Trophoblast cell (in vitro differentiated cells and primary cell): ENCODE results near the gene EXOC3L4.

Experiments used
- DNase-seq, 2 donors: peaks; one replicate each; pipeline ENCODE4 v3.0.0-alpha.2; 2016
- H2AFZ ChIP-seq: 2 replicates; pipeline ENCODE4 v1.6.1; 2013; ENCODE audit warnings: low read length, moderate library complexity, mild to moderate bottlenecking; ENCODE audit not compliant: insufficient read depth, poor library complexity
- H2AK5ac ChIP-seq: 2 replicates; pipeline ENCODE4 v1.6.1; 2013; ENCODE audit warnings: mild to moderate bottlenecking, low read length
- H2BK120ac ChIP-seq: 2 replicates; pipeline ENCODE4 v1.6.1; 2013; ENCODE audit warnings: low read length, mild to moderate bottlenecking, moderate library complexity; ENCODE audit not compliant: insufficient read depth, poor library complexity
- H2BK12ac ChIP-seq: 2 replicates; pipeline ENCODE4 v1.6.1; 2013; ENCODE audit warnings: mild to moderate bottlenecking, low read length, moderate library complexity
- H2BK5ac ChIP-seq: 2 replicates; pipeline ENCODE4 v1.6.1; 2013; ENCODE audit warnings: low read length, low read depth, moderate library complexity, mild to moderate bottlenecking; ENCODE audit not compliant: poor library complexity
- H3K14ac ChIP-seq: 2 replicates; pipeline ENCODE4 v1.6.1; 2013; ENCODE audit warnings: mild to moderate bottlenecking, low read length
- H3K18ac ChIP-seq: 2 replicates; pipeline ENCODE4 v1.6.1; 2013; ENCODE audit warnings: mild to moderate bottlenecking, low read length
- H3K23ac ChIP-seq: 2 replicates; pipeline ENCODE4 v1.6.1; 2013; ENCODE audit warnings: low read length
- H3K27ac ChIP-seq: 2 replicates; pipeline ENCODE4 v1.5.1; 2013; ENCODE audit warnings: low read depth, mild to moderate bottlenecking, inconsistent platforms, low read length, moderate library complexity
- H3K27me3 ChIP-seq: 2 replicates; pipeline ENCODE4 v1.6.1; 2013; ENCODE audit warnings: inconsistent platforms, mild to moderate bottlenecking, low read length, moderate library complexity; ENCODE audit not compliant: insufficient read depth
- H3K36me3 ChIP-seq, 2 experiments: 1 replicate in 1 of 2; 2 replicates in 1 of 2; pipeline ENCODE4 v1.6.1; 2013; ENCODE audit warnings: low read length in 2 of 2, mild to moderate bottlenecking in 2 of 2, moderate library complexity in 1 of 2; ENCODE audit not compliant: insufficient read depth in 2 of 2, control insufficient read depth in 1 of 2
- H3K4ac ChIP-seq: 2 replicates; pipeline ENCODE4 v1.6.1; 2013; ENCODE audit warnings: low read depth, mild to moderate bottlenecking, low read length, moderate library complexity
- H3K4me1 ChIP-seq, 2 experiments: 1 replicate in 1 of 2; 2 replicates in 1 of 2; pipeline ENCODE4 v1.6.1; 2013; ENCODE audit warnings: low read length in 2 of 2, mild to moderate bottlenecking in 2 of 2, moderate library complexity in 1 of 2; ENCODE audit not compliant: insufficient read depth in 2 of 2, control insufficient read depth in 1 of 2
- H3K4me2 ChIP-seq: 2 replicates; pipeline ENCODE4 v1.6.1; 2013; ENCODE audit warnings: inconsistent platforms, mild to moderate bottlenecking, low read length, moderate library complexity
- H3K4me3 ChIP-seq: 2 replicates; pipeline ENCODE4 v1.5.1; 2013; ENCODE audit warnings: mild to moderate bottlenecking, low read depth, low read length, inconsistent platforms
- H3K79me1 ChIP-seq: one replicate; pipeline ENCODE4 v1.6.1; 2013; ENCODE audit warnings: low read length
- H3K79me2 ChIP-seq: 2 replicates; pipeline ENCODE4 v1.6.1; 2013; ENCODE audit warnings: low read length, mild to moderate bottlenecking; ENCODE audit not compliant: control insufficient read depth, insufficient read depth, poor library complexity
- H3K9ac ChIP-seq: 2 replicates; pipeline ENCODE4 v1.6.1; 2013; ENCODE audit warnings: mild to moderate bottlenecking, low read length
- H3K9me3 ChIP-seq: 2 replicates; pipeline ENCODE4 v1.6.1; 2013; ENCODE audit warnings: low read depth, mild to moderate bottlenecking, control low read depth, inconsistent platforms, low read length; ENCODE audit not compliant: insufficient read depth
- H4K12ac ChIP-seq: 2 replicates; pipeline ENCODE4 v1.6.1; 2013; ENCODE audit warnings: low read depth, mild to moderate bottlenecking, low read length, moderate library complexity
- H4K8ac ChIP-seq: 2 replicates; pipeline ENCODE4 v1.6.1; 2013; ENCODE audit warnings: low read depth, mild to moderate bottlenecking, low read length, moderate library complexity
- H4K91ac ChIP-seq: one replicate; pipeline ENCODE4 v1.6.1; 2013; ENCODE audit warnings: low read depth, mild to moderate bottlenecking, low read length, moderate library complexity
- WGBS: extraction: QIAGEN DNeasy Blood & Tissue Kit; methylation state at CpG from one replicate; pipeline ENCODE4 v1.1.7; 2013; ENCODE audit warnings: missing lambda C conversion rate; ENCODE audit not compliant: insufficient read length, insufficient coverage; ENCODE audit errors: extremely low coverage; 5-methylcytosine and 5-hydroxymethylcytosine counted together

EXOC3L4 gene

DNA sequence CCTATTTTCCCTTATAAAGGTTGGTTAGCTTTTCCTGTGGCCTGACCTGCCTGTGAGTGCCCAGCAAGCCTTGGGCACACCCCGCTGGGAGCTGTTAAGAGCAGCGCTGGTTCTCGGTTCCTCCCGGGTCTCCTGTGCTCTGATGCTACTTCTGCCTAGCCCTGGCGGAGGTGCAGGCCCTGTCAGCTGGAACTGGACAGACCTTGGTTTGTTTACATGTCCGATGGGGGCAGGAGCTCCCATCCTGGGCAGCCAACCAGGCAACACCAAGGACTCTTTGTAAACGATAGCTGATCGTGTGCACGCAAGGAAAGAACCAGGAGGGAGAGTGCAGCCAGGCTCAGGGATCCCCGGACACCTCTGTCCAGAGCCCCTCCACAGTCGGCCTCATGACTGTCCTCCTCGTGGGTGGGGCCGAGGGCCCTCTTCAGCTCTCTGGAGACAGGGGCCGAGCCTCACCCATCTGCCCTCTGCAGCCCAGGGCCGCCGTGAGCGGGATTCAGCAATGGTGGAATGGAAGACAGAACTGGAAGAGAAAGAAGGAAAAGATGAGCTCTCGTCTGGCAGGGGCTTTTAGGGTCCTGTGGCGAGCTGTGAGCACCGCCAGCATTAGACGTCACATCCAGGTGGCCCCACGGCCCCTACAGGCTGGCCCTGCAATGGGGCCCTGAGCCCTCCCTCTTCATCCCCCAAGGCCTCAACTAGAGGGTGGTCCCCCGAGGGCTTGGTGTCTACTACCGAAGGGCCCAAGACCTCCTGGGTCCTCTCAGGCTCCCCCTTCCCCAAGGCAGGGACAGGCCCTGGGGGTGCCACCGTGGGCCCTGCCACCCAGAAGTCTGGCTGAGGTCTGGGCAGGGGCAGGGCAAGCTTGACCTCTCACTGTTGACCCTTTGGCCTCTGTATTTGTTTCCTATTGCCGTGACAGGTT lies 41.1 kb downstream of the EXOC3L4 start:
- no peak overlapping the region for H3K18ac ChIP-seq
- peak overlapping the region; percentile 21 for H4K91ac ChIP-seq
- no peak overlapping the region for H3K23ac ChIP-seq
- WGBS, result no CpG with 5 or more reads among the region's 26 CpGs
- no peak overlapping the region for H4K8ac ChIP-seq
- H3K4me1 ChIP-seq, result peaks cover 30 to 43% of the 10 kb centered on the region in 2 experiments
- H4K12ac ChIP-seq, result no peak overlapping the region
- peaks cover 3% of the 10 kb centered on the region for H3K9me3 ChIP-seq
- H2BK5ac ChIP-seq, result no peak overlapping the region
- H3K27ac ChIP-seq, result no peak overlapping the region
- no peak overlapping the region for H2BK120ac ChIP-seq
- no peak overlapping the region for H3K4me2 ChIP-seq
- H3K36me3 ChIP-seq, result peaks cover 8 to 9% of the 10 kb centered on the region in 2 experiments
- no peak overlapping the region for H3K4ac ChIP-seq
- peak overlapping the region; percentile 26 for H2AK5ac ChIP-seq
- peak in 1 of 2 donors; percentile 30 for DNase-seq
- H2BK12ac ChIP-seq, result peak overlapping the region; percentile 44
- H3K79me2 ChIP-seq, result peaks cover 4% of the 10 kb centered on the region
- peak overlapping the region; percentile 25 for H3K14ac ChIP-seq
- H3K4me3 ChIP-seq, result no peak overlapping the region
- no peaks in the 10 kb centered on the region for H3K27me3 ChIP-seq
- H3K79me1 ChIP-seq, result peaks cover 25% of the 10 kb centered on the region
- no peak overlapping the region for H3K9ac ChIP-seq
- no peak overlapping the region for H2AFZ ChIP-seq

DNA sequence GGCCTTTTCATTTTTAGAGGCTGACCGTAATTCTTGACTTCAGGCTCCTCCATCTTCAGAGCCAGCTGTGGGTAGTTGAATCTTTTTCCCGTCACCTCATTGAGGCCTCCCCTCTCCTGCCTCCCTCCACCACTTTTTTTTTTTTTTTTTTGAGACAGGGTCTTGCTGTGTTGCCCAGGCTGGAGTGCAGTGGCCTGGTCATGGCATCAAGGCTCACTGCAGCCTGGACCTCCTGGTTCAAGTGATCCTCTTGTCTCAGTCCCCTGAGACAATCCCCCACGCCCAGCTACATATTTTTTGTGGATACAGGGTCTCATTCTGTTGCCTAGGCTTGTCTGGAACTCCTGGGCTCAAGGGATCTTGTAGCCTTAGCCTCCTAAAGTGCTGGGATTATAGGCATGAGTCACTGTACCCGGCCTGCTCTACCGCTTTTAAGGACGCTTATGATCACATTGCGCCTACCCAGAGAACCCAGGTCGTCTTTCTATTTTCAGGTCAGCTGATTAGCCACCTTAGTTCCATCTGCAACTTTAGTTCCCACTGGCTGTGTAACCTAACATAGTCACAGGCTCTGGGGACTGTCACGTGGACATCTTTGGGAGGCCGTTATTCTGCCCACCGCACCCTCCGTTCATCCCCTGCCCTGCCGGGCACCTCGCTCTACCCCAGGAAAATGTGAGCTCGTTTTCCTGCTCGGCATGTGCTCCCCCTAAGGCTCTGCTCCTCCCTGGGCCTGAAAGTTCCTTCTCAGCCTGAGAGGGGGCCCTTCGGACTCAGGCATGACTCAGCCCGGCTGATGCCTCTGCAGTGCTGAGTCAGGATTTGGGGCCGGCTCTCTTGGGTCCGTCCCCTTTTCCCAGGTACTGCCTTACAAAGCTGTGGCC lies 42.1 kb downstream of the EXOC3L4 start:
- Histone ChIP-seq H2BK120ac (no peak overlapping the region), H2BK5ac (no peak overlapping the region), H3K23ac (no peak overlapping the region), H3K27ac (peak overlapping the region; percentile 31), H2AFZ (no peak overlapping the region), H3K79me1 (peaks cover 25% of the 10 kb centered on the region), H3K4me1 (peaks cover 28 to 38% of the 10 kb centered on the region in 2 experiments), H2AK5ac (no peak overlapping the region), H3K9ac (no peak overlapping the region), H3K9me3 (peaks cover 3% of the 10 kb centered on the region), H3K36me3 (peaks cover 8 to 9% of the 10 kb centered on the region in 2 experiments), H2BK12ac (no peak overlapping the region), H3K4me2 (no peak overlapping the region), H3K79me2 (peaks cover 4% of the 10 kb centered on the region), H3K18ac (no peak overlapping the region), H4K12ac (no peak overlapping the region), H3K4me3 (no peak overlapping the region), H3K4ac (no peak overlapping the region), H4K8ac (peak overlapping the region; percentile 42), H3K27me3 (no peaks in the 10 kb centered on the region), H3K14ac (no peak overlapping the region), H4K91ac (peak overlapping the region; percentile 21)
- DNase-seq, result peak; percentile 70 to 75
- WGBS, result no CpG with 5 or more reads among the region's 20 CpGs

DNA sequence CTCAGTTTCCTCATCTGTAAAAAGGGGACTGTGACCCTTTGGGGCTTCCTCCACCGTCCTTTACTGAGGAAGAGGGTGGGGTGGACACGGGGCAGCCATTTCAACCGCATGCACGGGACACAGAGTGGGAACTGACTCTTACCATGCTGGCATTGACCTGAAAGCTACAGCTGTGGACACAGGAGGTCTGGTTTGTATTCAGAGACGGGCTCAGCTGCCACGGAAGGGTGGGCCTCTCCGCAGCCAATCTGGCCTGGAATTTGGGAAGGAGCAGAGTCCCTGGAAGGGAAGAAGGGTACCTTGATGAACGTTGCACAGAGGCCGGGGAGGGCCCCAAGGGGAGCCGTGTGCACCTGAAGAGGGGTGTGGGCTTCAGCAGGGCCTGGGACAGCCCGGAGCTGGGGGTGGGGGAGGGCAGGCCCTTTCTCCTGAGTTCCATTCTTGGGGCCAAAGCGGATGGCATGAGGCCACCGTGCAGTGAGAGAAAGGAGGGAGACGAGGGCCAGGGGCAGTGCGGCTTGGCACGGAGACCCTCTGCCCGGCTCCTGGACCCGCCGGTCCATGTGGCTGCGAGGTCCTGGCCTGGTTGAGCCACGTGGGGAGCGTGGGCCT lies 43.3 kb downstream of the EXOC3L4 start:
- Histone ChIP-seq H4K12ac (peak overlapping the region; percentile 64), H3K4me1 (peaks cover 25 to 37% of the 10 kb centered on the region in 2 experiments), H3K27me3 (no peaks in the 10 kb centered on the region), H3K4me3 (no peak overlapping the region), H3K9me3 (peaks cover 2% of the 10 kb centered on the region), H4K91ac (peak overlapping the region; percentile 77), H3K18ac (peak overlapping the region; percentile 61), H3K79me1 (peaks cover 25% of the 10 kb centered on the region), H2BK12ac (peak overlapping the region; percentile 39), H2AK5ac (peak overlapping the region; percentile 61), H3K4ac (no peak overlapping the region), H4K8ac (peak overlapping the region; percentile 43), H2BK5ac (peak overlapping the region; percentile 6), H3K79me2 (peaks cover 4% of the 10 kb centered on the region), H3K4me2 (no peak overlapping the region), H3K27ac (peak overlapping the region; percentile 2), H2AFZ (peak overlapping the region; percentile 61), H3K23ac (no peak overlapping the region), H3K36me3 (peaks cover 8% of the 10 kb centered on the region in 2 experiments), H3K9ac (no peak overlapping the region), H3K14ac (peak overlapping the region; percentile 42), H2BK120ac (peak overlapping the region; percentile 3)
- WGBS, result no CpG with 5 or more reads among the region's 22 CpGs
- DNase-seq, result peak; percentile 64 to 72
